Measurements from ENCODE around the gene NPDC1.

The NPDC1 gene

GRCh38 chr9:137025517-137025966 is 20.4 kb downstream of the NPDC1 start:
- DNase-seq (ENCODE audit: low read depth in 2 of 2) = no peak

GRCh38 chr9:137023583-137023991 is 22.4 kb downstream of the NPDC1 start:
- DNase-seq (ENCODE audit: low read depth in 2 of 2) = no peak

GRCh38 chr9:137023157-137023556 is 22.8 kb downstream of the NPDC1 start:
- DNase-seq (ENCODE audit: low read depth in 2 of 2) = no peak

- no peak for DNase-seq (ENCODE audit: low read depth in 2 of 2)
Measured at GRCh38 chr9:137022662-137023008, 23.3 kb downstream of the NPDC1 start.

GRCh38 chr9:137021979-137022661 is 23.9 kb downstream of the NPDC1 start:
- DNase-seq (ENCODE audit: low read depth in 2 of 2) = peak; percentile 77 to 79

GRCh38 chr9:137021568-137021978 is 24.4 kb downstream of the NPDC1 start:
- no peak for DNase-seq (ENCODE audit: low read depth in 2 of 2)

GRCh38 chr9:137020771-137021567 is 25.0 kb downstream of the NPDC1 start:
- no peak for DNase-seq (ENCODE audit: low read depth in 2 of 2)

GRCh38 chr9:137019891-137020683 is 25.9 kb downstream of the NPDC1 start:
- DNase-seq (ENCODE audit: low read depth in 2 of 2) = no peak

GRCh38 chr9:137018761-137019559 is 27.0 kb downstream of the NPDC1 start:
- no peak for DNase-seq (ENCODE audit: low read depth in 2 of 2)

GRCh38 chr9:137017791-137018497 is 28.0 kb downstream of the NPDC1 start:
- DNase-seq (ENCODE audit: low read depth in 2 of 2) = no peak

- no peak for DNase-seq (ENCODE audit: low read depth in 2 of 2)
Measured at GRCh38 chr9:137017071-137017470, 28.9 kb downstream of the NPDC1 start.

GRCh38 chr9:137016436-137016835 is 29.5 kb downstream of the NPDC1 start:
- DNase-seq (ENCODE audit: low read depth in 2 of 2) = no peak

GRCh38 chr9:137015976-137016375 is 30.0 kb downstream of the NPDC1 start:
- no peak for DNase-seq (ENCODE audit: low read depth in 2 of 2)

GRCh38 chr9:137015540-137015930 is 30.4 kb downstream of the NPDC1 start:
- no peak for DNase-seq (ENCODE audit: low read depth in 2 of 2)

GRCh38 chr9:137014776-137015539 is 31.0 kb downstream of the NPDC1 start:
- DNase-seq (ENCODE audit: low read depth in 2 of 2) = no peak

- no peak for DNase-seq (ENCODE audit: low read depth in 2 of 2)
Measured at GRCh38 chr9:137014166-137014565, 31.8 kb downstream of the NPDC1 start.

GRCh38 chr9:137013571-137013940 is 32.4 kb downstream of the NPDC1 start:
- no peak for DNase-seq (ENCODE audit: low read depth in 2 of 2)

- no peak for DNase-seq (ENCODE audit: low read depth in 2 of 2)
Measured at GRCh38 chr9:137012694-137013570, 33.0 kb downstream of the NPDC1 start.
